Adrenal gland (tissue), 5 donors: ENCODE data around the gene DPM2.

ENCODE experiments used
- CTCF ChIP-seq, 6 experiments: fragments of 450-650 bp in 4 of 6; fragments of 200-600 bp in 2 of 6; sonication (generic) in 1 of 6; IDR thresholded peaks; 1 replicate in 5 of 6; 2 replicates in 1 of 6; pipeline versions ENCODE4 v1.5.1 to v1.8.0; 2016 to 2021; ENCODE audit warnings: antibody characterized with exemption in 6 of 6, mild to moderate bottlenecking in 2 of 6, moderate library complexity in 1 of 6
- POLR2A ChIP-seq, 2 donors: fragments of 450-650 bp; IDR thresholded peaks; one replicate each; pipeline ENCODE4 v1.6.1; 2017; ENCODE audit warnings: antibody characterized with exemption in 2 of 2, mild to moderate bottlenecking in 2 of 2, moderate library complexity in 1 of 2
- donor health status: DM: no; HTN: no; CAD: no.

- peak in 2 of 6 experiments; percentile 21 to 26 for TF ChIP-seq CTCF (IDR thresholded peaks at IDR 0.05)
- TF ChIP-seq POLR2A (IDR thresholded peaks at IDR 0.05): peak in 1 of 2 donors; percentile 81
Measured at GRCh38 chr9:127977884-127978647, 40.4 kb upstream of the DPM2 start.
